ENCODE measurements around the gene ATAD3B. TPM values are rescaled to one million over a fixed set of nuclear protein-coding genes. Genes with fewer than 3 reads are reported as not detected.

Gene ATAD3B
- total RNA-seq, 4 donors from 2014 or later, result 5.4 to 23.6 (median 11.2) TPM

GRCh38 chr1:1430114-1430982, 41.2 kb upstream of the ATAD3B start:
- TF ChIP-seq CTCF (IDR thresholded peaks at IDR 0.05; ENCODE audit: low read depth), result no peak

DNA sequence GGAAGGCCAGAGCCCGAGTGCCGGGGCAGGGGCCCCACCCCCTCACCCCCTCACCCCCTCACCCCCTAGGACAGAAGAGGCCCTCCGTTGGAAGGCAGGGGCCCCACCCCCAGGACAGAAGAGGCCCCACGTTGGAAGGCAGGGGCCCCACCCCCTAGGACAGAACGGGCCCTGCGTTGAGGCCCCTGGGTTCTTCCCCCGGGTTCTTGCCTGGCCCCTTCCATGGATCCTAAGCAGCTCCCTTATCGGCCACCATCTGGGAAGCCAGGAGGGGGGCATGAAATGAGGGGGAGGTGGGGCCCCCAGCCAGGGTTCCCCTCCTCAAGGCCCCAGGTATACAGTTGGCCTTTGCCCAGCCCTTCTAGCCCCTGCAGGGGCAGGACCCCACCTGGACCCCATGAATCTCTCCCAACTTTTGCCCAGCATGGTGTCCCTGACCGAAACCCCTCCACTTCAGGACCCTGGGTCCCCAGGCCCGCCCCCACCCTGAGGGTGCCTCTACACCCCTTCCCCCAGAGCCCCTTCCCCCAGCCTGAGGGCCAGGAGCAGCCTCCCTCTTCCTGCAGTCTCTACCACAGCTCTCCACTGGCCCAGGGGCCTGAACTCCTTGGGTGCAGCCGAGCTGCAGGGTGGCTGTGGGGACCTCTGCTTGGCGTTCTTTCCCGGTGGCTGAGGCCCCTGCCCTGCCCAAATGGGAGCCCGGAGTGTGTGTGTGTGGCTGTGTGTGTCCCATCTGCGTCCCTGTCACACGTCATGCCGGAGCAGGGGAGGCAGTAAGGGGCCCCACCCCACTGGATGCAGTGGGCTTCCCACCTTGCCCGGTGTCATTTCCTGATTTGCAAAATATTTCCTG, 40.3 kb upstream of the ATAD3B start:
- TF ChIP-seq CTCF (IDR thresholded peaks at IDR 0.05; ENCODE audit: low read depth), result no peak

DNA sequence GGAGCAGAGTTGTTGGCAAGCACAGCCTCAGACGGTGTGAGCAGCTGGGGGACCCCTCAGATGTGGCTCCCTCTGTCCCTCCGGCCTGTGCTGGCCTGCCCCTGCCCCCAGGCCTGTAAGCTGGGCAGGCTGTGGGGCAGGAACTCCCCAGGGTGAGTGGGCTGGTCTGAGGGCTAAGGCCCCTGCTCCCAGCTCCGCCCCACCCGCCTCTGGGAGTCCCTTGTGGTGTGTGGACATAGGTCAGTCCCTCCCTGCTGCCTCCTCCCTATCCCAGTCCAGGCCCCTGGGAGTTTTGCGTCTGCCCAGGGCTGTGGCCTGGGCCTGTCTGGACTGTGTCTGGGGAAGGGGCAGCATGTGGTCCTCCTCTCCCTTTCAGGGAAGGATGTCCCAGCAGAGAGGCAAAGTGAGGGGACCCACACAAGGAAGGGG, 39.7 kb upstream of the ATAD3B start:
- TF ChIP-seq CTCF (IDR thresholded peaks at IDR 0.05; ENCODE audit: low read depth), result no peak

DNA sequence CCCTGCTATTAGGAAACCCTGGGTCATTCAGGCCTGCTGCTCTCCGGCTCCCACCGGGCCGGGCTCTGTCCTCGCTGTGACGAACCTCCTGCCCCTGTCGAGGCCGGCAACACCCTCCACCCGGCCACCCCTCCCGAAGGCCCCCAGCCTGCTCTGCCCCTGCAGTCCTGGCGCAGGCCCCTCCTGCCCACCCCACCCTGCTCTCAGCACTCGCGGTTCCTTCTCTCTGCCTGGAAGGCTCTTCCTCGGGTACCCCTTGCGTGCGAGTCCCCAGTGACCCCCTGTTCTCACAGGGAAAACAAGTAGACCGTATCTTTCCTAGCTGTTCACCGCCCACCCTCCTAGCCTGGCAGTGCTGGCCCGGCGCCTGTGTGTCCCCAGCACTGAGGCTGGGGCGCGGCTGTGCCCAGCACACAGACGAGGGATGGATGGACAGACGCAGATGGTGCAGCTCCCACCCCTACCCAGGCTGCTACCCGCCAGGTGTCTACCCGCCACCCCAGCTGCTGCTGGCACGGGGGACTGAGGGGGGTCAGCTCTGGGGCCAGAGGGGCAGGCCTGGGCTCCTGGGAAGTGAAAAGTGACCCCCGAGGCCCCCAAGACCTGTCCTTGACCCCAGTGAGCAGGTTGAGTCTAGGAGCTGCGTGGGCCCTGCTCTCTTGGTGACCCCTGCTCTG, 39.2 kb upstream of the ATAD3B start:
- TF ChIP-seq CTCF (IDR thresholded peaks at IDR 0.05; ENCODE audit: low read depth), result no peak

DNA sequence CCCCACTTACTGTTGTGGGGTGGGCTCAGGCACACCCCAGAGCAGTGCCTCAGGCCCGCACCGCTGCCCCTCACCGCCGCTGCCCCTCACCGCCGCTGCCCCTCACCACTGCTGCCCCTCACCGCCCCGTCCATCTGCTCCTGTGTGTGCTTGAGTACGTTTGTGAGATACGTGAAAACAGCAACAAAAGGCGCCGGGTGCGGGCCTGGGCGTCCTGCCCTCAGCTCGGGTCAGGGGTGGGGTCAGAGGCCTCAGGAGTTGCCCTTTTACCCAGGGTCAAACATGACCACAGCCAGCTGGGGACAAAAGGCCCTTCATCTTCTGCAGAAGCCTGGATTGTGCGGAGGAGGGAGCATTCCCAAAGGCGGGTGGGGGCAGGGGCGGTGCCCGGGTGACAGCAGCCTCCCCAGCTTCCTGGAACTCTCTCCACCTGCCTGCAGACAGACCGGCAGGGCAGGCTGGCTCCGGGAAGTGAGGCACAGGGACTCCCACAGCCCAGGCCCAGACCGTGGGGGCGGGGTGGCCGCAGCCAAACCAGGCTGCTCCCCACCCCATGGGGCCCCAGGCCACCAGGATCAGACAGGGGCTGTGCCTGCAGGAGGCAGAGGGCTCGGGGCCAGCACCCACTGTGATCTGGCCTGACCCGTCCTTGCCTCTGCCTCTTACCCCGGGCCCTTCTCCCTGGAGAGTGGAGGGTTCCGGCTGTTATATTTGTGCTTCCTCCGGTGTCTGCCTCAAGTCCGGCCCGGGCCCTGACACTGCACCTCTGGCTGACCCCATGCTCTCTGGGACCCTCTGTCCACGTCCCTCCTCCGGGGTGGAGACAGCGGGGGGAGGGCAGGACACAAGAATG, 38.4 kb upstream of the ATAD3B start:
- no peak for TF ChIP-seq CTCF (IDR thresholded peaks at IDR 0.05; ENCODE audit: low read depth)

DNA sequence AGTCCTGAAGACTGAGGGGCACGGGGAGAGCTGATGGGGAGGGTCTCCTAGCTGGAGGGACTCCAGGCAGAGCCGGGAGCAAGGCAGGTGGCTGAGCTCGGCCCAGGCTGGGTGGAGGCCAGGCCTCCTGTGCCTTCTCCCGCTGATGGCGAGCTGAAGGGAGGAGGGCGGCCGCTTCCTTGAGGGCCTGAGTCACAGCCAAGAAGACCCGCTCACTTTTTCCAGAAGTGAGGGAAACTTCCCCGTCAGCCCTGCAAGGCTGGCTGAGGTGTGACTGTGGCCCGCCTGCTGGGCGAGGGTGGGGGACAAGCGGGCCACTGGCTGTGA, 37.8 kb upstream of the ATAD3B start:
- no peak for TF ChIP-seq CTCF (IDR thresholded peaks at IDR 0.05; ENCODE audit: low read depth)

Measured in subcutaneous adipose tissue (tissue), 4 donors.